GM19239 (cell line): ENCODE measurements around the gene NUP93.
"Not testable (repeated sequence)": the region's sequence is repeated elsewhere in the genome, so short reads cannot be mapped to it uniquely, and the experiment has no call there.

Experiments used
- DNase-seq: peaks from one replicate; pipeline ENCODE4 v3.0.0; 2011; ENCODE audit warnings: low spot score; ENCODE audit not compliant: insufficient read length
- FAIRE-seq: peaks from 2 replicates; lab custom pipeline; 2011; peaks lifted over from hg19 to GRCh38; lab: Jason Lieb, UNC

The NUP93 gene

DNA sequence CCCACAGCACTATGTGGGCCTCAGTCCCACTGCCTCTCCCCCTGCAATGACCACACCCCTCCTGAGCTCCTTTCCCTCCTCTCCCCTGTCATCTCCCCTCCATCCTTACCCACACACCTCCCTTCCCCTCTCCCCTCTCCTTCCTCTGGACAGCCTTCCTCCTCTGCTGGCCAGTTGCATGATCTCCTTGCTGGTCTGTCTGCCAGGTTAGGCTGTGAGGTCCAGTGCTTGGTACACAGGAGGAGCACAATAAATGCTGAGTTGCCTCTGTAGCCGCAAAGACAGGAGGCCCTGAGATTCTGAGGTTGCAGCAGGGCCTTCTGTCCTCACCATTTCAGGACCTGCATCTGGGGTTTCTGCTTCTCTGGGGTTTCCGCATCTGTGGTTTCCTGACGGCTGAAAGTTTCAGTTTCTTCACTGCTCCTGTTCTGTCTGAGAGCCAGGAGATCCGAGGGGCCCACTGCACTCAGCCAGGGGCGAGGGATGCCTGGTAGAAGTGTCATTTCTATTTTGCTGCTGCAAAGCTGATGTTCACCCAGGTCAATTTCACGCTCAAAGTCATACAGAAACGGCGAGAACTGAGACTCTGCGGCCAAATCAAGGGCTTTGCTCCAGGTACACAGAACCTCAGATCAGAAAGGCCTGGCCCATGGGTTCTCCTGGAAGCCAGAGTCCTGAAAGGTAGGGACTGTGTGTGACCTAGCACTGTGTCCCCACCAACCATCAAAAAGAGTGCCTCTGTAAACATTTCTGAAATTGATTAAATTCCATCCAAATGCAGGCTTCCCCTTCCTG, 130.5 kb downstream of the NUP93 start:
- FAIRE-seq = peak; percentile 96
- DNase-seq = peak; percentile 80

DNA sequence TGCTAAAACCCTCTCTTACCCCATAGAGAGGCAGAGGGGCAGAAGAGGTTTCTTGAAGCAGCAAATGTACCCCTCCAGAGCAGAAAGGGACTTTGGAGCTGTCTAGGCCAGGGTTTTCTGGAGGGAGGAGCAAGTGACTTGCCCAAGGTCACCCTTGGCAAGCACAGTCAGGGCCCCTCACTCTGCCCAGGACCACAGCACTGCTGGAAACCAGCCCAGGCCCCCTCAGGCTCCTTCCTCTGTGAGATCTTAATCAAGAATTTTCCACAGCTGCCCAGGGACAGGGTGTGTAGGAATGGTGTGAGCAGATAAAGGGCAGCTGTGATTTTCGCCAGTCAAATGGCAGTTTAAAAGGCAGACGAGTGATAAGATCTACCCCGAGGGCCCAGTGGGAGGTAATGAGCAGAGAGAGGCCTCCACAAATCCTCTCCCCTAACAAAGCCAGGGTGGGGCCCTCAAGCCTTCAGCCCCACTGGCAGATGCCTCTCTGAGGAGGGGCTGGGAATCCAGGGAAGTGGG, 131.2 kb downstream of the NUP93 start:
- no peak for DNase-seq
- FAIRE-seq = no peak

DNA sequence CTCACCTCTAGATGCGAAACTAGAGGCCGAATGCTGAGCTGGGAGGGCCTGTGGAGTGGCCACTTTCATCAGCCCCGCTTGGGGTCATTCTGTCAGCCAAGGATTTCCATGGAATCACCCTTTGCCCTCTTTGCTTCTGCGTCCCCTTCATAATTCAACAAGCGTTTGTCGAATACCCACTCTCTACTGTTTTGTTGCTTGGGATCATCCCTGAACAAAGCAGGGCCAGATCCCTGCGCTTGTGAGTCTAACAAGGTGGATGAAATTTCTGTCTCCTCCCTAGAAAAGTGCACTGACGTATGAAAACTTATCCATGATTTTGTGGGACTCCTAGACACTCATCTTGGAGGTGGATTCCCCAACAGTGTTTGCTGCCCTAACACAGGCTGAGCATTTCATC, 131.8 kb downstream of the NUP93 start:
- FAIRE-seq (no peak), DNase-seq (no peak)

DNA sequence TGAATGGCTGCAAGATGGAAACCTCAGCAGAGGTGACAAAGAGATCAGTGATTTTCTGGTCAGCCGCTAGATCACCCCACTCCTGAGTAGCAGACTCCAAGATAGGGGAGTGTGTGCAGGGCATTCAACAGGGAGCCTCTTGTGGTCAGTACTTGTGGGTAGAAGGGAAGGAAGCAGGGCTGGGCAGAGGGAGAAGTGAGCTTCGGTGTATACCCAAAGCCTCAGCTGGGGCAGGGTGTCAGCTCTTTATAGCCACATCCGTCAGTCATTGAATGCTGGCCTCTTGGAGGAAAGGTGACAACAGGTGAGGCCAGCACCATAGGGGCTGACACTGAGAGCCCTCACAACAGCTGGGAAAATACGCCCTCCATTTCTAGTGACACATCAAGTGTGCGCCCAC, 132.8 kb downstream of the NUP93 start:
- FAIRE-seq = no peak
- no peak for DNase-seq

DNA sequence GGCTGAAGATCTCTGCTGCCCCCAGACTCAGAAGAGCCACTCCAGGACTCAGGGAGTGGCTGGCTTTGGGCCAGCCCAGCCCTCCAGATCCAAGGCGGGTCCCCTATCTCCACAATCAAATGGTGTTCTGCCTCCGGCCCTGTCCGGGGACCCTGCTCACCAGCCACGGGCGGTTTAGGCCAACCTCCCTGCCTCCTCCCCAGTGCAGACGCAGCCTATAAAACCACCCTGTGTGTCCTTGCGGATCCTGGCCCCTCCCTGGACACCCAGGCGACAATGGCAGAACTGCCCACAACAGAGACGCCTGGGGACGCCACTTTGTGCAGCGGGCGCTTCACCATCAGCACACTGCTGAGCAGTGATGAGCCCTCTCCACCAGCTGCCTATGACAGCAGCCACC, 135.0 kb downstream of the NUP93 start, which contains the start of gene SLC12A3:
SLC12A3 (plus strand) TSS at position 248 of the 400 bp plus-strand sequence; CDS start at position 277, 29 bp downstream.
- DNase-seq = no peak
- no peak for FAIRE-seq

DNA sequence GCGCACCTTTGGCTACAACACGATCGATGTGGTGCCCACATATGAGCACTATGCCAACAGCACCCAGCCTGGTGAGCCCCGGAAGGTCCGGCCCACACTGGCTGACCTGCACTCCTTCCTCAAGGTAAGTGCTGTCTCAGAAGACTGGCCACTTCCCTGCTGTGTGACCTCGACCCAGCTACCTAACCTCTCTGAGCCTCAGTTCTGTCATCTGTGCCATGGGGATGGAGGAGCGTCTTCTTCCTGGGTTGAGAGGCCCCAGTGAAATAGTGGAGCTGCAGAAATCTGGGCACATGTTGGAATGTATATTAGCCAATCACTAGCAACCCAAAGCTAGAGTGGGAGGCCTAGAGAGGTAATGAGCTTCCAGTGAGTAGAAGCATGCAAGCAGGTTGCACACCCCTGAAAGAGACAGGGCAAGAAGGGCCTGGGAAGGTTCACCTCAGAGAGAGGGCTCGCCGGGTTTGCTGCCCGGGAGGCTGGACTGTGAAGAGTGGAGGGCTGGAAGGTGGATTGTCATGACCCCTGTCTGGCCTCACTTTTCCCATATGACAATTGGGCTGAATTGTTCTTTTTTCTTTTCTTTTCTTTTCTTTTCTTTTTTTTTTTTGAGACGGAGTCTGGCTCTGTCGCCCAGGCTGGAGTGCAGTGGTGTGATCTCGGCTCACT, 135.6 kb downstream of the NUP93 start:
- FAIRE-seq (no peak), DNase-seq (no peak)

DNA sequence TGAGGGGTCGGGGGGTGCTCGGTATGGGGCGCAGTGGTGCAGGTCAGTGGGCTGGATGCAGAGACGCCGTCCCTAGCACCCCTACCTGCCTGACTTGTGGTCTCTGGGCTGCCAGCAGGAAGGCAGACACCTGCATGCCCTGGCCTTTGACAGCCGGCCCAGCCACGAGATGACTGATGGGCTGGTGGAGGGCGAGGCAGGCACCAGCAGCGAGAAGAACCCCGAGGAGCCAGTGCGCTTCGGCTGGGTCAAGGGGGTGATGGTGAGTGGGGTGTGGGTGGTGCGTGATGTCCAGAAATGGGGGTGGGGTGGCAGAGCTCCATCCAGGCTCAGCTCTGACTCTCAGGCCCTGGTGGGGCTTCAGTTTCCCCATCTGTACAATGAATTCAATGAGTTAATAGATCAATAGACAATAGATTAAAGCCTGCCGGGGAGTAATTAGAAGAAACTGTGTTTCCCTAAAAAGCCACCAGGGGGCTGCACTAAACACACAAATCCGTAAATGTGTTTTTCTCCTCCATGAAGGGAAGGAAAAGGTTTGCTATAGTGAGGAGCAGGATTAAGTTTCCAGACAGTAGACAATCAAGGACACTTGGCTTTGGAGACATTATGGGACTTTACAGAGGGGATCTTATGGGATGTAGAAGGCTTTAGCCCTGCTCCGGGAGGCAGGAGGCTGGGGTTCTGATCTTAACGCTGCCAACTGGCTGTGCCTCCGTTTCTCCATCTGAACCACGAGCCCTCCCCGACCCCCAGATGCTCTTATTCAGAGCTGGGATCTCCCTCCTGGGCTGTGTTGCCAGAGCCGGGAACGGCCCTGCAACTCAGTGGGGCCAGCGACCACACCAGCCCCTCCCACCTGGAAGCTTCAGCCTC, 137.3 kb downstream of the NUP93 start:
- DNase-seq = no peak
- FAIRE-seq = peak; percentile 86

DNA sequence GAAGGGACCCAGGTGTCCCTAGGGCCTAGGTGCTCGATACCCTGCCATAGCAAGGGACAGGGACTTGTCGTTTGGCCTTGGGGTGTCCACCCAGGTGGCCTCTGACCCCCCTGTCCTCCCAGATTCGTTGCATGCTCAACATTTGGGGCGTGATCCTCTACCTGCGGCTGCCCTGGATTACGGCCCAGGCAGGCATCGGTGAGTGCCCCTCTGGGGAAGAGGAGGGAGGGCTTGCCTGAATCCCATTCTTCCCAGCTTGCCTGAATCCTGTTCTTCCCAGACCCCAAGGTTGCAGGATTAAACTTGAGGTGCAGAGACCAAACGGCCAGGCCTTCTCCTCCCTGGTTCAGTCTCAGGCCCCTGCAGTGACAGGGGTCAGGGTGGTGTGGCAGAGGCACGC, 138.2 kb downstream of the NUP93 start:
- DNase-seq = no peak
- no peak for FAIRE-seq

DNA sequence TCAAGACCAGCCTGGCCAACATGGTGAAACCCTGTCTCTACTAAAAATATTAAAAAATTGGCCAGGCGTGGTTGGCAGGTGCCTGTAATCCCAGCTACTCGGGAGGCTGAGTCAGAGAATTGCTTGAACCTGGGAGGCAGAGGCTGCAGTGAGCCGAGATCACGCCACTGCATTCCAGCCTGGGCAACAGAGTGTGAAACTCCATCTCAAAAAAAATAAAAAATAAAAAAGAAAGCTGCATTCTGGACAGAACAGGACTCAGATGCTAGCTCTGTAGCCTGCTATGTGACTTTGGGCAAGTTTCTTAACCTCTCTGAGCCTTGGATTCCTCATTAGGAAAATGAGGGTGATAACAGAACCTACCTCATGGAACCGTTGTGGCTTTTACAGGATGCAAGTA, 138.8 kb downstream of the NUP93 start:
- DNase-seq, FAIRE-seq: not testable (repeated sequence)

DNA sequence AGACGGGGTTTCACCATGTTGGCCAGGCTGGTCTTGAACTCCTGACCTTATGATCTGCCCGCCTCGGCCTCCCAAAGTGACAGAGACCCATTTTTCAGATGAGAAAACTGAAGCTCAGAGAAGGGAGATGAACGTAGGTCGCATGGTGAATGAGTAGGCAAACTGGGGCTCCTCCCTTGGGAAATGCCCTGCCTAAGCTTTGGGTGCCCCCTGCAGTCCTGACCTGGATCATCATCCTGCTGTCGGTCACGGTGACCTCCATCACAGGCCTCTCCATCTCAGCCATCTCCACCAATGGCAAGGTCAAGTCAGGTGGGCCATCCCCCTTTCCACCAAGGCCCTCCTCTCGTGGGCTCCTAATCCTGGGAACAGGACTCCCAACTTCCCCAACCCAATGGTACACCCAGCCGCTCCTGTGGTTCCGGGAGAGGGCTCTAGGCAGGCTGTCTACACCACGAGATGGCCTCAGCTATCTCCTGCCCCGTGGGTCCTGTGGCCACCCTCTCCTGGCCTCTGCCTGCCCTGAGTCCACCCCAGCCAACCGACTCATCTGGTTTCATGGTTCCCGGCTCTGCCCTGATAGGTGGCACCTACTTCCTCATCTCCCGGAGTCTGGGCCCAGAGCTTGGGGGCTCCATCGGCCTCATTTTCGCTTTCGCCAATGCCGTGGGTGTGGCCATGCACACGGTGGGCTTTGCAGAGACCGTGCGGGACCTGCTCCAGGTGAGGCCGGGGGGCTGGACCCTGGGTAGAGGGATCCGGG, 139.8 kb downstream of the NUP93 start:
- FAIRE-seq (peak; percentile 52), DNase-seq (peak; percentile 50)

DNA sequence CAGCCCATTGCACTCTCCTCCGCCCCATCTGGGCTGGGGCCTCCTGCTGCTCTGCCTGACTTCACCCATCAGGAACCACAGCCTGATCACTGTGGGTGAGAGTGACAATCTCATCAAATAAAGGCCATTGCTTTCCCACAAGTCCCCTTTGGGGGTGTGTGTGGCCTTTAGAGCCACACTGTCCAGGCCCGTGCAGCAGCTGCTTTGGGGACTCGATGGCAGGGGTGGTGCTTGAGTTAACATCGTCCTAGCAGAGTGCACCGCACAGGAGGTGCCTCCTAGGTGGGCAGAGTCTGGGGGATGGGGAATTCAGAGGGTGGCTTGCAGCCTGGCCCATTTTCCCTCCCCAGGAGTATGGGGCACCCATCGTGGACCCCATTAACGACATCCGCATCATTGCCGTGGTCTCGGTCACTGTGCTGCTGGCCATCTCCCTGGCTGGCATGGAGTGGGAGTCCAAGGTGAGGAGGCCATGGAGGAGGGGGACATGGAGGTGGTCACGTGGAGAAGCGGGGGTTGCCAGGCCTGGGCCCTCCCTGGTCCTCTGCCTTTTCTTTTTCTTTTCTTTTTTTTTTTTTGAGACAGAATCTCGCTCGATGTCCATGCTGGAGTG, 140.5 kb downstream of the NUP93 start:
- FAIRE-seq = peak; percentile 23
- no peak for DNase-seq

DNA sequence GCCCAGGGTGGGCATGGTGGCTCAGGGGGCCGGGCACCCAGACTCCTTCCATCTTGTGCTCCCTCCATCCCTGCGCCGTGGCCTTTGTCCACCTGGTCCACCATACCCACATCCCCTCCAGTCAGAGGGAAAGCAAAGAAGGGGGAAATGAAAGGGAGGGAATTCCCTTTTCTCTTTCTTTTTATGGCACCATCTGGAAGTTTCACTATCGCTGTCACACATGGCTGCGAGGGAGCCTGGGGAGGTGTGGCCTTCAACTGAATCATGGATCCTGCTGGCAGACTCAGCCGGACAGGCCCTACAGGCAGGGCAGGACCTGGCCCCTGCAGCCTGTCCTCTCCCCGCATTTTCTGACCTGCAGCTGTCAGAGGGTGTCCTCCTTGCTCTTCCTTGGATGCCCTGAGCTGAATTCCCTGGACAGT, 141.3 kb downstream of the NUP93 start:
- DNase-seq (peak; percentile 48), FAIRE-seq (peak; percentile 74)

DNA sequence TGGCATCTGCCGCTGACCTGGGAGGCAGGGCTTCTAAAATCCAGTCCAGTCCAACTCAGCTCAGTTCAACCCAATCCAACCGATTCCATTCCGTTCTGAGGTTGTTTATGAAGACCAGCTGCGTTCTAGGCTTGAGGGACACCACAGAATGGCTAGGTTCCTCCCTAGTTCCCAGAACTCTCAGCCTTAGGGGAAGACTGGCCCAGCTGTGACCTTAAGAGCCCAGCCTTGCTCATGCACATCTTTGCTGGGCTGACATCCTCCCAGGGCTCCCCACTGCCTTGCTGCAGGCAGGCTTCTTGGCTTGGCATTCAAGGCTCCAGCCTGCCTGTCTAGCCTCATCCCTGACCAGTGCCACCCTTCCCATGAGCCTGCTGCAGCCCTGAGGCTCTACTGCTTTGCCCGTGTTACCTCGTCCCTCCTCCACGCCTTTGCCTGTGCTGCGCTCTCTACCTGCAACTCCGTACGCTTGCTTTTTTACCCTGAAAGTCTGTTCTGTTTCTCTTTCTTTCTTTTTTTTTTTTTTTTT, 143.0 kb downstream of the NUP93 start:
- no peak for DNase-seq
- FAIRE-seq = no peak

DNA sequence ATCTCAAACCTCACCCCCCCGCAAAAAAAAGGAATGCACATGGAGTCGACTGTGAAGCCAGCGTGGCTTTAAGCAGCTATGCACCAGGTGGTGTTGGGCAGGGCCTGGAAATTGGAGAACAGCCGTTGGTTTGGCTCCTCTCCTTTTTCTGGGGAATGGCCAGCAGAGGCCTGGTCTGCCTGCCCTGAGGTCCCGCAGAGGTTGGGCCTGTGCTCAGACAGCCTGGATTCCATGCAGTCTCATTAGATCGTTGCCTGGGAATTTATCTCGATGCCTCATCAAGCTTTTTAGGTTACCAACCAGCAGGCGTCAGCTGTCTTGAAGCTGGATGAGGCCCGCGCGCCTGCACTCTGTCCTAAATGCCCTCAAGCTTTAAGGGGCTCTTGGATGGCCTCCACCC, 144.9 kb downstream of the NUP93 start:
- no peak for FAIRE-seq
- no peak for DNase-seq

DNA sequence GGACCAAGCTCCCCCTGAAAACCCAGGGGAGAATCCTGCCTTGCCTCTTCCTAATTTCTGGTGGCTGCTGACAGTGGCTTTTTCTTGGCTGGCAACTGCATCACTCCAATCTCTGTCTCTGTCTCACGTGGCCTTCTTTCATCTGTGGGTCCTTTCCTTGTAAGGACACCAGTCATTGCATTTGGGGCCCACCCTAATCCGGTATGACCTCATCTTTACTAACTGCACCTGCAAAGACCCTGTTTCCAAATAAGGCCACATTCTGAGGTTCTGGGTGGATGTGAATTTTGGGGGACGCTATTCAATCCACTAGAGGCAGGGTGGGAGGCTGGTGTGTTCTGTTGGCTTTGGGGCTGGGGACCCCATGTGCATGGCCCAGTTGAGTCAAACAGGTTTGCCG, 146.1 kb downstream of the NUP93 start:
- DNase-seq = no peak
- no peak for FAIRE-seq

DNA sequence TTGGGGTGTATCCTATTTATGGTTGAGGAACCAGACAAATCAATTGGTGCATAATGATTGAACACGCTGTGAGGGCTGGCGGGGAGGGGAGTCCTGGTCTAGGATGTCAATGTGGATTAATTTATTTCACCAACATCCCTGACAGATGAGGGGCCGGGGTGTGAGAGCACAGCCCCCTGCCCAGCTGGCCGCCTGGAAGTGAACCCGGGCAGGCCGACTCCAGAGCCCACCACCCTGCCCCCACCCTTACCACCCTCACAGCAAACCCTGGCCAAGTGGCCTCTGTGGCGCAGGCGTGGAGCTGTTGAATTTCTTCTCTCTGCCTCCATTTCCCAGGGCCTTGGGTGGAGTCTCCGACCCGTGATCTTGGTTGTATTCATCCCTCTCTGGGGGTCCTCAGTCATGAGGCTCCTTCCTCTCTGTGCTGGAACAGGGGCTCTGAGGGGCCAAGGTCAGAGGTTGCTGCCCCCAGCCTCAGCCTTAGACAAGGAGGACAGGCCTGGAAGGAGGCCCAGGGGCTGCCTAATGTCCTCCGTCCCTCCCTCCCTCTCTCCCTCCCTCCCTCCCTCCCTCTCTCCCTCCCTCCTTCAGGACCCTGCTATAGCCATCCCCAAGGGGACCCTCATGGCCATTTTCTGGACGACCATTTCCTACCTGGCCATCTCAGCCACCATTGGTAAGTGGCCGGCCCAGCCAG, 147.7 kb downstream of the NUP93 start:
- FAIRE-seq (no peak), DNase-seq (no peak)

DNA sequence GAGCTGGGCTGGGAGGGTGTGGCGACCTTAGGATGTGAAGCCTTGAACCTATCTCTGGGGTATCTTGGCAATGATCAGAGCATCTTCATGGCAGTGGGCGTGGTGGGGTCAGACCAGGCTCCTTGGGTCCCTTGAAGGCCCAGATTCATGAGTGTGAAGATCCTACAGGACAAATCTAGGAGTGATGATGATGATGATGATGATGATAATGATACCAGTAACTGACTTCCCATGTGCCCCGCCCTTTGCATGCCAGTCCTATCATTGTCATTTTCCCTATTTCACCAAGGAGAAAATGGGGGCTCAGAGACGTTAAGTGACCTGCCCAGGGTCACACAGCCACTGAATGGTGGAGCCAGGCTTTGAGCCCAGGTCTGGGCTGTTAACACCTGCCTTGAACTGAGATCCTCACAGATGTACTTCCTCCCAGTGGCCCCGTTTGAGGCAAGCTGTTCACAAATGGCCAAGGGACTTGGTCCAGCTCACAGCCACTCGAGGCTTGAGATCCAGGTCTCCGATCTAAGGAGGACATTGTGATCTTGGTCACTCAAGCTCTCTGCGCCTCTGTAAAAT, 148.4 kb downstream of the NUP93 start:
- FAIRE-seq = no peak
- no peak for DNase-seq

DNA sequence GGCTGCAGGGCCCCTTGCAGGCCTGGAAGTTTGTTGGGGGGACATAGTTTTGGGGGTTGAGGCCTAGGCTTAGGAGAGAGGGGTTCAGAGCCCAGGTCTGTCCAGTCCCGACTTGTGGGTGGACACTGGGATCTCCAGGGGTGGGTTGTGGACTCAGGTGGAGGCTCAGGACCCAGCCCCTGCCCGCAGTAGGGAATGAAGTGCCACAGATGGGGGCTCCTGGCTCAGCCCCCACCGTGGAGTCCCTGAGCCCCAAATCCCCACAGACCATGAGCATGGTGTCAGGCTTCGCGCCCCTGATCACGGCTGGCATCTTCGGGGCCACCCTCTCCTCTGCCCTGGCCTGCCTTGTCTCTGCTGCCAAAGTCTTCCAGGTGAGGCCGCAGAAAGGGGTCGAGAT, 149.3 kb downstream of the NUP93 start:
- DNase-seq (no peak), FAIRE-seq (no peak)
